GM04503 (cell line): ENCODE measurements around the gene MOB3B.
A peak's percentile ranks its signal among the peaks of the same experiment; 100 is the strongest.
"Not testable (repeated sequence)": the region's sequence is repeated elsewhere in the genome, so short reads cannot be mapped to it uniquely, and the experiment has no call there.

Experiments used
- DNase-seq: peaks from one replicate; pipeline ENCODE4 v3.0.0-alpha.2; 2012; ENCODE audit warnings: low read depth

MOB3B gene

GRCh38 chr9:27475057-27475595, 54.5 kb downstream of the MOB3B start:
- no peak for DNase-seq

GRCh38 chr9:27474305-27474704, 55.3 kb downstream of the MOB3B start:
- no peak for DNase-seq

DNA sequence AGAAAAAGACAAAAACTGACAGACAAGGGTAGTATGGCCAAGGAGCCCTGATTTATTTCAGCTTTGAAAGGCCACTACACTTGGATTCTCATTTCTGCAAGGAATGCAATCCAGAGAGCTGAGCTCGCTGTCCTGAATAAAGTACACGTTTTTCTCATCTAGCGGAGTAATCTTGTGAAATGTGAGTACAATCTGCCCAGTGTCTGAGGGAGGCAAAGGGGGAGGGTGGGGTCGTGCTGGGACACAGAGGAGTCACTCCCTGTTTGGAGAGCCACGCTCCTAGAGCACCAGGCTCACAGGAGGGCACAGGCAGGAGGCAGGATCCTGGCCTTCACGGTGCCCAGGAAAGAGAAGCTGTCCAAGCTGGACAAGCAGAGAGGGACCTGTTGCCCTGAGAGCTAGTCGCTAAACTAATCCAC, 56.5 kb downstream of the MOB3B start:
- peak; percentile 10 for DNase-seq

GRCh38 chr9:27472195-27472594, 57.4 kb downstream of the MOB3B start:
- DNase-seq: peak; percentile 2

- peak; percentile 3 for DNase-seq
These were observed 57.8 kb downstream of the MOB3B start for GRCh38 chr9:27471789-27472188.

GRCh38 chr9:27471366-27471765, 58.2 kb downstream of the MOB3B start:
- no peak for DNase-seq

DNA sequence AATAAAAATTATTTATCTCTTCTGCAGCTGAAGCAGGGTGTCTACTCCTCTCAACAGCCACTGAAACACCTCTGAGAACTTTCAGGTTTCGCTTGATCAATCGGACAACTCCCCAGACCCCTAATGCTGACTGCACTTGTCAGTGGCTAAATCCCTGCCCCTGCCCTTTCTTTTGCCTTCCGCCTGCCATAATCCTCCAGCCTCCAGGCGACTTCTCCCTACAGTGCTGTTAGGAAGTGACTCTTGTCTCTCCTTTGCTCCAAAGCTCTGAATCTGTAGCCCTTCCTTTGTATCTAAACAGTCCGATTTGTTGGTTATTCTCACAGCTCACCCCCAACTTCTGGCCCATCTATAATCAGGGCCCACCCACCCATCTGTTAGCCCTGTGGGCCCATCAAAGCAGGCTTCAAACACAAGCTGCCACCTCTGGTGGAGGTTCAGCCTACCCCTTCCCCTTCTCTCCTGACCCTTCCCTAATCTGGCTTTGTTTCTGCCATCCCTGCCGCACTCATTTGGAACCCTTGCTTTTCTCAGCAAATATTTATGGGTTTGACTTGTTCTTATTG, 59.2 kb downstream of the MOB3B start:
- no peak for DNase-seq

DNA sequence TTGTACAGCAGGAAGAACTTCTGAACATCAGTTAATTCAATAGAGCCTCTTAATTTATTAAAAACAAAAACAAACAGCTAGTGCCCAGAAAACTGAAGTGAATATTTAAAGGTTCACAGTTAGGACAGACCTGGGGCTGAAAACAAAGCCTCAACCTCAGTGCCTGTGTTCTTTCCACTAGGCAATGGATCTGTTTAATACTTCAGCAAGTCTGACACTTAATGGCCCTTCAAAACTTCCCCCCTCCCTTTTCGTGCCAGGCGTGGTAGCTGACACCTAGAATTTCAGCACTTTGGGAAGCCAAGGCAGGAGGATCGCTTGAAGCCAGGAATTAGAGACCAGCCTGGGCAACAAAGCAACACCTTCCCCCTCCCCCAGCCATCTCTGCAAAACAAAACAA, 60.1 kb downstream of the MOB3B start:
- no peak for DNase-seq

DNA sequence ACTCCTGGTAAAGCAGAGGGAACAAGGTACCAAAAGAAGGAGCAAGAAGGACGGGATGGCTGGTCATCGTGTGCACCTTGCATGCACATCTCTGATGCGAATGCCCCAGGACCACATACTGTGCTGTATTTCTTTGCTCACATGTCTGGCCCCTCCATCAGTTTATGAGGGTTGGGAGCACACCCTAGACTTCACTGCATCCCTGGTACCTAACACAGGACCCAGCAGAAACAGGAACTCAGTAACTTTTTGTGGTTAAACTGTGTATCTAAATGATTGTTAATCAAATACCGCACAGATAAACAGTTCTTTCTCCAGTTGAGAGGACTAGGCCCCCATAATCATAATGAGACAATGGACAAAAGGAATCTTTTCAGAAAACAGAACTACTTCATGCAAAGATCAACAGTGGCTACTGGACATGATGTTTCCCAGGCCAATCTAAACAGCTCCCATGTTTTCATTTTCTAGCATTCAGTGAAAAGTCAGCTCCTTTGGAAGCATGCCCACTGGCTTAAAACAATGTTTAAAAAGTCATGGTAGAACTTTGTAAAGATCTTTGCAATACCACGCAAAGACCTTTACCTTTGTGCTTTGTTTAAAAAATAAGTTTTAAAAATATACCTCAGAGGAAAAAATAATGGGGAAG, 61.0 kb downstream of the MOB3B start:
- no peak for DNase-seq

- DNase-seq: no peak
These were observed 61.6 kb downstream of the MOB3B start for GRCh38 chr9:27468000-27468399.

- no peak for DNase-seq
These were observed 62.1 kb downstream of the MOB3B start for GRCh38 chr9:27467486-27467885.

- DNase-seq: not testable (repeated sequence)
These were observed 63.1 kb downstream of the MOB3B start for GRCh38 chr9:27466516-27466915.

GRCh38 chr9:27464950-27465349, 64.7 kb downstream of the MOB3B start:
- not testable (repeated sequence) for DNase-seq

- DNase-seq: no peak
These were observed 66.8 kb downstream of the MOB3B start for GRCh38 chr9:27462846-27463245.

GRCh38 chr9:27462434-27462833, 67.2 kb downstream of the MOB3B start:
- no peak for DNase-seq

DNA sequence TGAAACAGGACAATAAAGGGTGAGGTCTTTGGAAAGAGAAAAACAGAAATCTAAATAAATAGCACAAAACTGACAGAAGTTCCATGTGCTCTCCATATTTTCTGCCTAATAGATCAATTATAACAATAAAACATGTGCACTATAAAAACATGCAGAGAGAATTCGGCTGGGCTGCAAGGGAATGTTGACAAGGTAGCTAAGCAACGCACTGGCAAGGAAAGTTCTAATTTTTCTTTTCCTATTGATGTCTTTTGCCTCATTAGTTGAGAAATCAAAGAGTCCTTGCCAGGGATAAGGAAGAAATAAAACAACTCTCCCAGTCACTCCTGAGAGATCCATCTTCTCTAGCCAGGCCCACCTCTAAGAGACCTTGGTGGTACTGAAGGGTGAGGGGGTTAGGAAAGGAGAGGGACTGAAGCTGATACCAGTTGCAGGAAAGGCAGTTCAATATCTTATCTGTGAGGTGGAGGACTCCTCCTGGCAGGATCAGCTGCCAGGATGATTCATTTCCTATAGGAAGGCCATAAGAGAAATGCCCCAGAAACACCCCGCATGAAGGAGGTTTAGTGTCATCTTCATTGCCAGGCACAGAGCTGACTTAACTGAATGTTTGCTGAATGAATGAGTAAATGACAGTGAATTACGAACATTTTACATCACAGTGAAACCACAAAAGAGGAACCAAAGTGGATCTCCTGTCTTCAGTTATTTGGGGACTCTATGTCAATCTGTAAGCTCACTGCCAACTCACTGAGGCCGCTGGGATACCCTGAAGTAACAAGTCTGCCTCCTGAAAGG, 69.2 kb downstream of the MOB3B start:
- no peak for DNase-seq

DNA sequence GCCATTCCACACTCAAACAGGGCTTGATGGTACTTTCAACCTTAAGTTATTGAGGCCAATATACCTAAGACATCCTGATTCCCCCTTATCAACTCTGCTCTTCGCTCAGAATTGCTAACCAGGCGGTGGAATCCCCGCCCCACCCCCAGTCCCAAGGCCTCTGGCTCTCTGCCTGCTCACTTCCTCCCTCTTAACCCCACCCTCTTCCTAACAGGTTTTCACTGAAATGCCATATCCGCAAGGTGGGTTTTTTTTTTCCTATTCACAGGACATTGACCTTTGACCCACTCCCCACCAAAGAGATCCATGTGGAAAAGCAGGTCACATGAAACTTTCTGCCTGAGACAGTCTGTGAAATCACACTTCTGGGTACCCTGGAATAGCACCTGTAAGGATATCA, 72.2 kb downstream of the MOB3B start:
- no peak for DNase-seq

GRCh38 chr9:27453860-27454553, 75.6 kb downstream of the MOB3B start:
- DNase-seq: no peak

- DNase-seq: no peak
These were observed 78.3 kb downstream of the MOB3B start for GRCh38 chr9:27451207-27451797.

DNA sequence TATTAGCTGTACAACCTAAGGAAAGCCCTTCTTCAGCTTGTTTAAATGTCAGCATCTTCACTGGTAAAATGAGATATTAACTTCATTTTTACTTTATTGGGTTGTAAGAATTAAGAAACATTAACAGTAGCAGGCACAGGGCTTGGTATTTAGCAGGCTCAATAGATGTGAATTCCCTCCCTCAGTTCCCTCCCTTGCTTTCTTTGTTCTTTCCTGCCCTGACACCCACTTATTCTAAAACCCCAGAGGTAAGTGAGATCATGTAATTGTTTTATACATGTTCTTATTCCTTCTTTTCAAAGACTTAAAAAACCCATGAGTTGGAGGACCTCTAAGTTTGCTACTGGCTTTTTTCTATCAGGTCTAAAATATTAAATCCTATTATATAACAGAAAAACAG, 78.9 kb downstream of the MOB3B start:
- DNase-seq: no peak

GRCh38 chr9:27448356-27448755, 81.3 kb downstream of the MOB3B start:
- DNase-seq: not testable (repeated sequence)
